Keratinocyte (primary cell): ENCODE results near the gene IGFBP4. TPM values are rescaled to one million over a fixed set of nuclear protein-coding genes. Genes with fewer than 3 reads are reported as not detected.

Experiments used
- DNase-seq: peaks from one replicate; pipeline ENCODE4 v3.0.0-alpha.2; 2011; ENCODE audit warnings: low read depth, missing footprints, low spot score
- FAIRE-seq: peaks from 2 replicates; lab custom pipeline; 2011; peaks lifted over from hg19 to GRCh38; lab: Jason Lieb, UNC
- H2AFZ ChIP-seq: 2 replicates; pipeline ENCODE4 v1.6.0; 2012; ENCODE audit warnings: low read length, control low read depth, inconsistent platforms; ENCODE audit not compliant: control insufficient read depth
- H3K27ac ChIP-seq: 2 replicates; pipeline ENCODE4 v1.5.1; 2011; ENCODE audit warnings: low read length; ENCODE audit not compliant: control insufficient read depth, insufficient read depth
- H3K27me3 ChIP-seq: 3 replicates; pipeline ENCODE4 v1.6.0; 2011; ENCODE audit warnings: low read length; ENCODE audit not compliant: control insufficient read depth, insufficient read depth; ENCODE audit errors: extremely low read depth
- H3K36me3 ChIP-seq, 2 experiments: 2 replicates in 1 of 2; 3 replicates in 1 of 2; pipeline ENCODE4 v1.5.1; 2011; ENCODE audit warnings: low read length in 2 of 2, mild to moderate bottlenecking in 1 of 2; ENCODE audit not compliant: control insufficient read depth in 2 of 2, insufficient read depth in 2 of 2; ENCODE audit errors: extremely low read depth in 1 of 2
- H3K4me1 ChIP-seq: 3 replicates; pipeline ENCODE4 v1.5.1; 2011; ENCODE audit warnings: low read length; ENCODE audit not compliant: control insufficient read depth, insufficient read depth; ENCODE audit errors: extremely low read depth
- H3K4me2 ChIP-seq: 3 replicates; pipeline ENCODE4 v1.6.0; 2011; ENCODE audit warnings: low read depth, low read length; ENCODE audit not compliant: control insufficient read depth, insufficient read depth; ENCODE audit errors: extremely low read depth
- H3K4me3 ChIP-seq, 3 experiments: fragments of 200-600 bp in 1 of 3; sonication (generic) in 1 of 3; 2 replicates in 2 of 3; 3 replicates in 1 of 3; pipeline ENCODE4 v1.5.1; 2011 to 2016; ENCODE audit warnings: low read length in 3 of 3, mild to moderate bottlenecking in 3 of 3, control low read depth in 2 of 3, inconsistent platforms in 1 of 3, low read depth in 1 of 3, mixed read lengths in 1 of 3, mixed run types in 1 of 3, moderate library complexity in 1 of 3; ENCODE audit not compliant: control insufficient read depth in 2 of 3, insufficient read depth in 2 of 3; ENCODE audit errors: extremely low read depth in 1 of 3
- H3K79me2 ChIP-seq: 2 replicates; pipeline ENCODE4 v1.6.0; 2012; ENCODE audit warnings: low read length; ENCODE audit not compliant: control insufficient read depth, insufficient read depth
- H3K9ac ChIP-seq: 3 replicates; pipeline ENCODE4 v1.6.0; 2011; ENCODE audit warnings: low read length; ENCODE audit not compliant: control insufficient read depth, insufficient read depth; ENCODE audit errors: extremely low read depth
- H3K9me1 ChIP-seq: 3 replicates; pipeline ENCODE4 v1.6.0; 2011; ENCODE audit warnings: low read length; ENCODE audit not compliant: control insufficient read depth, insufficient read depth; ENCODE audit errors: extremely low read depth
- H3K9me3 ChIP-seq: 2 replicates; pipeline ENCODE4 v1.5.1; 2012; ENCODE audit warnings: low read depth, low read length; ENCODE audit not compliant: control insufficient read depth
- H4K20me1 ChIP-seq: 3 replicates; pipeline ENCODE4 v1.6.0; 2011; ENCODE audit warnings: low read length; ENCODE audit not compliant: control insufficient read depth, insufficient read depth; ENCODE audit errors: extremely low read depth
- EZH2 ChIP-seq: IDR thresholded peaks from one replicate; pipeline ENCODE4 v1.6.1; 2012; ENCODE audit warnings: inconsistent platforms, mild to moderate bottlenecking, low read length, moderate library complexity
- dilution Hi-C: fragments of 300-500 bp; cut with MboI; formaldehyde crosslinking; loops from one replicate; pipeline ENCODE4 v1.7.0; 2020; ENCODE audit warnings: low sequenced_read_pairs; ENCODE audit not compliant: extremely low pct_ligation_motif_present
- polyA minus RNA-seq, 3 experiments: library from RNA; depleted of rRNA, polyadenylated mRNA; stranded (reverse); fragments of >200 nt; gene quantifications; 1 replicate in 1 of 3; 2 replicates in 1 of 3; 3 replicates in 1 of 3; pipeline ENCODE4 v1.2.3, GENCODE V29; 2011
- polyA plus RNA-seq, 5 experiments: library from polyadenylated mRNA; depleted of rRNA in 3 of 5; stranded (reverse) in 3 of 5; stranded (forward) in 1 of 5; unstranded in 1 of 5; fragments of >200 nt; gene quantifications; 1 replicate in 1 of 5; 2 replicates in 3 of 5; 3 replicates in 1 of 5; pipeline versions ENCODE4 v1.2.1 to v1.2.3, GENCODE V29; 2011 to 2012; ENCODE audit warnings: missing spikeins in 2 of 5, low read depth in 1 of 5, low replicate concordance in 1 of 5
- TF ChIP-seq, protein P1 (sequence below), 3 experiments: IDR thresholded peaks in 1 of 3; conservative IDR thresholded peaks in 1 of 3; optimal IDR thresholded peaks in 1 of 3; 2 replicates in 2 of 3; 3 replicates in 1 of 3; pipeline versions ENCODE3 to v1.5.1; 2011; ENCODE audit warnings: low read length in 3 of 3, mild to moderate bottlenecking in 3 of 3, moderate library complexity in 2 of 3, control low read depth in 1 of 3, inconsistent platforms in 1 of 3; ENCODE audit not compliant: insufficient read depth in 2 of 3; ENCODE audit errors: extremely low read depth in 1 of 3

Gene IGFBP4
- polyA plus RNA-seq (6.0 to 13.8 TPM (median 6.8 TPM) in 3 replicates), polyA minus RNA-seq (6.8 to 30.7 TPM (median 7.6 TPM) in 3 replicates)
- 0.44 TPM for polyA plus RNA-seq (2011; ENCODE audit: low read depth)
- polyA plus RNA-seq (2011; cell fraction: cytosol; rRNA removed): 9.2 and 12.4 TPM in 2 replicates
- polyA plus RNA-seq (2011; cell fraction: nucleus; rRNA removed): 6.5 and 10.0 TPM in 2 replicates
- 5.1 and 17.9 TPM in 2 replicates for polyA plus RNA-seq (2012; ENCODE audit: low replicate concordance)
- polyA minus RNA-seq (2011; cell fraction: cytosol; rRNA and poly(A)+ RNA removed): 15.9 TPM
- 3.8 and 6.0 TPM in 2 replicates for polyA minus RNA-seq (2011; cell fraction: nucleus; rRNA and poly(A)+ RNA removed)

DNA sequence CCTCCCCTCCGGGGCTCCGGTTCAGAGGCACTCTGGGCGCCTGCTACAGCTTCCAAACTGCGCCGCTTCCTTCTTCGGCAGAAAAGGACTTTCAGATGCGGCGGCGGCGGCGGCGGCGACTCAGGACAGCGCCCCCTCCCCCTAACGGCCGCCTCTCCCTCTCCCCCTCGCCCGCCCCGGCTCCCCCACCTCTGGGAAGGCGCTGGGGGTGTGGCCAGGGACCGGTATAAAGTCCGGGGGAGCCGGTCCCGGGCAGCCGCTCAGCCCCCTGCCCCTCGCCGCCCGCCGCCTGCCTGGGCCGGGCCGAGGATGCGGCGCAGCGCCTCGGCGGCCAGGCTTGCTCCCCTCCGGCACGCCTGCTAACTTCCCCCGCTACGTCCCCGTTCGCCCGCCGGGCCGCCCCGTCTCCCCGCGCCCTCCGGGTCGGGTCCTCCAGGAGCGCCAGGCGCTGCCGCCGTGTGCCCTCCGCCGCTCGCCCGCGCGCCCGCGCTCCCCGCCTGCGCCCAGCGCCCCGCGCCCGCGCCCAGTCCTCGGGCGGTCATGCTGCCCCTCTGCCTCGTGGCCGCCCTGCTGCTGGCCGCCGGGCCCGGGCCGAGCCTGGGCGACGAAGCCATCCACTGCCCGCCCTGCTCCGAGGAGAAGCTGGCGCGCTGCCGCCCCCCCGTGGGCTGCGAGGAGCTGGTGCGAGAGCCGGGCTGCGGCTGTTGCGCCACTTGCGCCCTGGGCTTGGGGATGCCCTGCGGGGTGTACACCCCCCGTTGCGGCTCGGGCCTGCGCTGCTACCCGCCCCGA lies at the start of gene IGFBP4:
Gene IGFBP4, plus strand, starts transcription at position 255 of the 792 bp plus-strand sequence. Its CDS starts 286 bp downstream, at position 541.
- Histone ChIP-seq H3K9ac (peak within 1 kb of the TSS; percentile 51), H3K36me3 (no peaks in the 10 kb centered on the region), H3K27ac (no peak within 1 kb of the TSS), H3K4me1 (peaks cover 6% of the 10 kb centered on the region), H4K20me1 (no peaks in the 10 kb centered on the region), H3K4me2 (peak within 1 kb of the TSS; percentile 74), H3K79me2 (no peaks in the 10 kb centered on the region), H3K9me3 (no peaks in the 10 kb centered on the region), H2AFZ (peak within 1 kb of the TSS; percentile 53), H3K27me3 (peaks cover 35% of the 10 kb centered on the region), H3K4me3 (peak within 1 kb of the TSS; percentile 29 to 56 (median 50)), H3K9me1 (no peaks in the 10 kb centered on the region)
- no peak for FAIRE-seq
- dilution Hi-C loops: no loop called here
- TF ChIP-seq EZH2: no peak
- TF ChIP-seq, protein P1, sequence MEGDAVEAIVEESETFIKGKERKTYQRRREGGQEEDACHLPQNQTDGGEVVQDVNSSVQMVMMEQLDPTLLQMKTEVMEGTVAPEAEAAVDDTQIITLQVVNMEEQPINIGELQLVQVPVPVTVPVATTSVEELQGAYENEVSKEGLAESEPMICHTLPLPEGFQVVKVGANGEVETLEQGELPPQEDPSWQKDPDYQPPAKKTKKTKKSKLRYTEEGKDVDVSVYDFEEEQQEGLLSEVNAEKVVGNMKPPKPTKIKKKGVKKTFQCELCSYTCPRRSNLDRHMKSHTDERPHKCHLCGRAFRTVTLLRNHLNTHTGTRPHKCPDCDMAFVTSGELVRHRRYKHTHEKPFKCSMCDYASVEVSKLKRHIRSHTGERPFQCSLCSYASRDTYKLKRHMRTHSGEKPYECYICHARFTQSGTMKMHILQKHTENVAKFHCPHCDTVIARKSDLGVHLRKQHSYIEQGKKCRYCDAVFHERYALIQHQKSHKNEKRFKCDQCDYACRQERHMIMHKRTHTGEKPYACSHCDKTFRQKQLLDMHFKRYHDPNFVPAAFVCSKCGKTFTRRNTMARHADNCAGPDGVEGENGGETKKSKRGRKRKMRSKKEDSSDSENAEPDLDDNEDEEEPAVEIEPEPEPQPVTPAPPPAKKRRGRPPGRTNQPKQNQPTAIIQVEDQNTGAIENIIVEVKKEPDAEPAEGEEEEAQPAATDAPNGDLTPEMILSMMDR (optimal IDR thresholded peaks at IDR 0.05 in 1 of 3, IDR thresholded peaks at IDR 0.05 in 1 of 3, conservative IDR thresholded peaks at IDR 0.05 in 1 of 3; ENCODE audit: extremely low read depth in 1 of 3, insufficient read depth in 2 of 3, low read length in 3 of 3): peak; percentile 35 to 86 (median 67)
- DNase-seq: no peak

DNA sequence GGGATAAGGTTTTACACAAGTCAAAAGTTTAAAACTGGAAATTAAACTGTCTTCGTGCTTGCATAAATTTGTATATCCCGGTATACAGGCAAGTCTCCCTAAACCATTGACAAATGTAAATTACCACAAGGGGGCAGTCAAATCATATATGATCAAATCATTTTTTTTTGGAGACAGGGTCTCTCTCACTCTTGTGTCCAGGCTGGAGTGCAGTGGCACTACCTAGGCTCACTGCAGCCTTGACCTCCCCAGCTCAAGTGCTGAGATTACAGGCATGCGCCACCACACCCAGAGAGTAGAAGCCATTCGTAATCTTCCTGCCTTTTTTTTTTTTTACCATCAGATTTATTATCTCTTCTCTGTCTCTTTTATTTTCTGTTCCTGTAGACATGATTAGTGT lies 44.1 kb upstream of the IGFBP4 start:
- Histone ChIP-seq H3K4me1 (no peaks in the 10 kb centered on the region), H3K9me3 (no peaks in the 10 kb centered on the region), H3K27ac (no peak overlapping the region), H3K4me2 (no peak overlapping the region), H4K20me1 (no peaks in the 10 kb centered on the region), H3K4me3 (no peak overlapping the region), H3K27me3 (no peaks in the 10 kb centered on the region), H3K9ac (no peak overlapping the region), H3K9me1 (no peaks in the 10 kb centered on the region), H2AFZ (no peak overlapping the region), H3K36me3 (peaks cover 0 to 16% of the 10 kb centered on the region in 2 experiments), H3K79me2 (no peaks in the 10 kb centered on the region)
- dilution Hi-C loops: no loop called here
- DNase-seq: no peak
- TF ChIP-seq, protein P1 (optimal IDR thresholded peaks at IDR 0.05 in 1 of 3, IDR thresholded peaks at IDR 0.05 in 1 of 3, conservative IDR thresholded peaks at IDR 0.05 in 1 of 3; ENCODE audit: extremely low read depth in 1 of 3, insufficient read depth in 2 of 3, low read length in 3 of 3): peak in 2 of 3 experiments; percentile 40 to 47
- TF ChIP-seq EZH2: no peak
- no peak for FAIRE-seq
